ENCODE data around the gene DAPK1.

DAPK1 gene

GRCh38 chr9:87497604-87498045 is at the start of gene DAPK1:
TSS of gene DAPK1 (plus strand) at chr9:87497867. CDS start at chr9:87499078, 1,211 bp downstream.
- DNase-seq (ENCODE audit: low read depth) = no peak

GRCh38 chr9:87451149-87451548 is 46.5 kb upstream of the DAPK1 start:
- no peak for DNase-seq (ENCODE audit: low read depth)

- DNase-seq (ENCODE audit: low read depth) = no peak
These were observed 42.3 kb upstream of the DAPK1 start for GRCh38 chr9:87455407-87455806.

- DNase-seq (ENCODE audit: low read depth) = no peak
These were observed 36.4 kb upstream of the DAPK1 start for GRCh38 chr9:87461256-87461655.

- no peak for DNase-seq (ENCODE audit: low read depth)
These were observed 33.3 kb upstream of the DAPK1 start for GRCh38 chr9:87464110-87464991.

- no peak for DNase-seq (ENCODE audit: low read depth)
These were observed 32.7 kb upstream of the DAPK1 start for GRCh38 chr9:87464992-87465378.

DNA sequence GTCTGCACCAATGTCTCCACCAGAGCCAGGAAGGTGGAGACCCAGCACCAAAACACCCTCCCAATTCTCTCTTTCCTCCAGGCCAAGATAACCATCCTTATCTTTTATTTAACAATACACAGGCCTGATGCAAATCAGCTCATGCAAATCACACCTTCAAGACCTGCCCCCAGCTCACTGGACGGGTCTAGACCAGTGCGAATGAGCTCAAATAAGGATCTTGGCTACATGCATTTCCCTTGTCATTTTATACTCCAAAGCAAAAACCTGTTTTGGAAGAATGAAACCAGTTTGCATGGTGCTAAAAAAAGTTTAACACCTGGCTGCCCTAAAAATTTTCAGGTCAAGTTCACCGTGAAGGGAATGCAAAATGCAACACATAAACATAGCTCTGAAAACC is 31.9 kb upstream of the DAPK1 start:
- DNase-seq (ENCODE audit: low read depth) = no peak

- no peak for DNase-seq (ENCODE audit: low read depth)
These were observed 30.5 kb upstream of the DAPK1 start for GRCh38 chr9:87467187-87467586.

DNA sequence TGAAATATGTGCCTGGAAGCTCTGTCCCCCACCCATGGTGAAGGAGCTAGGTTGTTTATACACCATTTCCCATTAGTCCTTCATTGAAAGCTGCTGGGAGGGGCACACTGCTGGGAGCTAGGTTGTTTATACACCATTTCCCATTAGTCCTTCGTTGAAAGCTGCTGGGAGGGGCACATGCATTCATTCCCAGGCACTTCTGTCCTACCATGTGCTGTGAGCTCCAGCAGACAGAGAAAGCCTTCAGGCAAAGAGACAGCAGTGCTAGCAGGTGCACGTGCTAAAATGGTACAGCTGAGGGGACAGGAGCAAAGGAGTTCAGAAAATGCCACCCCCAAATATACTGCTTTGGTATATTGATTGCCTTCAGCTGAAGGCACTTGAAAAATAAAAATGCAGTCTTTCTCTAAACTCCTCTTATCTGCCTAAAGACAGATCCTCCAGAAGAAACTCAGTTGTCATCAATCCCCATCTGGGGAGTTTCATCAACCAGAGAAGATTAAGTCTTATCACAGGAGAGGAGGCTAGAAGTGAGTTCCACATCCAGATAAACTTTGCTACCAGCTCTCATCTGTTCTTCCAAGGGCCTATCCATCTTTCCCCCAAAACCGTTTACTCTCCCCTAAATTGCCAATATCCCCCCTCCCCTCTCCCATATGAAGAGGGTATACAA is 27.7 kb upstream of the DAPK1 start:
- DNase-seq (ENCODE audit: low read depth) = no peak

DNA sequence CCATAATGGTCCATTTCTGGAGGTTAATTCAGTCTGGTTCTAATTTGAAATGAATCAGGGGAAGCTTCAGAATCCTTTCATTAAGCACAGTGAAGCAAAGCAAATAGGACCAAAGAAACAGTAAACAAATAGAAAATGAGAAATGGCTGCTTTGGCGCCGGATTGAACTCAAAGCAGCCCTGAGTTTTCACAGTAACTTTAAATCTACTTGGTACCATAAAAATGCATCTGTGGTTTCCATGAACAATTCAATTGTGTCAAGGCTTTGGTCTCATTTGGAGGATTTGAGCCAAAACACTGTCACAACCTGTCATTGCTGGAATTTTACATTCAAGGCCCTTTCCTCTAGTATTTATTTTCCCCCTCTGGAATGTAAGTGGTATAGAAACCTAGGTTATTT is 25.9 kb upstream of the DAPK1 start:
- no peak for DNase-seq (ENCODE audit: low read depth)

DNA sequence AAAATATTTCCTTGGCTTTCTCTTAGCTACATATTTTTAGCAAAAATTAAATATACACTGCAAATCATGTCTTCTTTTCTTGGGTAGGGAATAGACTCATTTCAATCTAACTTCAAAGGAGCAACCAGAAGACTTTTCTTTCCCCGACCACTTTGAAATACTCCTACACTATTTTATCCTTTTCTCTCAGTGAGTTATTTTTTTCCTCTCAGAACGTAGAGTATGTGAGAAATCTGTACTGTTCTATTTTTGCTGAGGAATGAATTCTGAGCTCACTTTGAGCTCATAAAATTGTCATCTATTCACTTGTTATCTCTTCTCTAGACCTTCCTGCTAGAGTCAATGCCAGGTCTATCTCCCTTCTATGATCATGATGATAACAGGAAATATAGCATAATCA is 22.2 kb upstream of the DAPK1 start:
- DNase-seq (ENCODE audit: low read depth) = no peak

DNA sequence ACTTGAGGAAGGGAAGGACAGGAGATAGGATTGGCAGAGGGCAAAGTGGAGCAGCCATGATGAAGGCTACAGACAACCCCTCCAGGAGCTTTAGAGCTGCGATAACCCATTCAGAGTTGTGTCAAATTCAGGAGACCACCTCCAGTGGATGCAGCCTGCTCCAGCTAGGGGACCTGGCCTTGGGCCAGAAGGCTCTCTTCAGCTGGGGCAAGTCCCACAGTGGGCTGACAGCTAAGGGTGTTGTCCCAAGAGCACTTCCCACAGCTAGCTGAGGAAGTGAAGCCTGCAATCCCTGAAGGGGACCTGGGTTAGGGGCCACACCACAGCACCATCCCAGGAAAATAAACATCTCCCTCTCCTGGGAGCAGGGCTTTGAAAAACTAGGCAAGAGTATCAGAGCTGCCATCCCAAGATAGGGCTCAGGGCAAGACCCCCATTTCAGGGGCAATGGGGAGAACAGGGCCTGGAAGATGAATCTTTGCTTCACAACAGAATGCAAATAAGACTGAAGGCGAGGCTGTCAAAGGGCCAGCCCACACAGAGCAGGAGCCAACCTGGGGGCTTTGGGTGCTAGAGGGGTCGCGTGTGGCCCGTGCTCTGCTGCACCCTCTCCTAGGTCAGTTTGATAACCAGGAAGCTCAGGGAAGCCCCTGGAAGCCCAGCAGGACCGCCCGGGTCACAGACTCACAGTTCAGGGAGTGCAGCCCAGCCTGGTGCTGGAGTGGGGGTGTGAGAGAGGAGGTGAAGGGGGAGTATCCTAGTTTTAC is 19.3 kb upstream of the DAPK1 start:
- no peak for DNase-seq (ENCODE audit: low read depth)

GRCh38 chr9:87479801-87480201 is 17.9 kb upstream of the DAPK1 start:
- no peak for DNase-seq (ENCODE audit: low read depth)

DNA sequence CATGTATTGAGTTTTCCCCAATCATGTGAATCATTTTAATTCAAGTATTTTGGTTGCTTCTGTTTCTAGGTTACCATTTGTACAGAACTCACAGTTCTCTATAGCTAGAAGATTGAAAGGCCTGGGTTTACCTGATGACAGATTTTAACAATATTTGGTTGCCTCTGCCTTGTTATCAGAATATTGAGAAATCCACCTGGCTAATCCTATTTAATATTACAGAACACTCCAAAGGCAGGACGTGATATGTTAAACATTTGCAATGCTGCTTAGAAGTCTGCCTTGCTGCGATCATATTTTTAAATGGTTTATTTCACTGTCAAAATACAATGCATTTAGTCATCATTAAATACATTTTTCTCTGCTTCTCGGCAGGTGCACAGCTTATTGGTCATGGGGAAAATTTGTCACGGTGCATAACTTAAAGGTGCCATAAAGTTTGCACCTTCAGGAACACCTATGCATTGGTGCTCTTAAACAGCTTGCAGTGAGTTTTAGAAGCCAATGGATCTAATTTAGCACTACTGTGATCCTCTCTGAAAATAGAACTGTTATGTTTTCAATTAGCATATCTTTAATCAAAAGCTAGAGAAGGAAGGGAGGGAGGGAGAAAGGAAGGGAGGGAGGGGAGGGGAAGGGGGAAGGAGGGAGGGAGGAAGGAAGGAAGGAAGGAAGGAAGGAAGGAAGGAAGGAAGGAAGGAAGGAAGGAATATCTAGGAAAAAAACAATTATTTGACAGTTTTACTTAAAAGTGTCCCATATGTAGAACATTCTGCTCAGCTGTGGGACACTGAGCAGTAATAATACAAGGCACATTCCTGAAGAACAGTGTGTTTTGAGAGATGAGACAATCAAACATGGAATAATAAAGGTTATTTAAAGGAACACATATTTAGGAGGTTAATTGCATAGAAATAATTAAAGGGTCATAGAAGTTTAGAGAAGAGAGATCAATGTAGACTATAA is 15.5 kb upstream of the DAPK1 start:
- no peak for DNase-seq (ENCODE audit: low read depth)

GRCh38 chr9:87490225-87490624 is 7.4 kb upstream of the DAPK1 start:
- DNase-seq (ENCODE audit: low read depth) = no peak

DNA sequence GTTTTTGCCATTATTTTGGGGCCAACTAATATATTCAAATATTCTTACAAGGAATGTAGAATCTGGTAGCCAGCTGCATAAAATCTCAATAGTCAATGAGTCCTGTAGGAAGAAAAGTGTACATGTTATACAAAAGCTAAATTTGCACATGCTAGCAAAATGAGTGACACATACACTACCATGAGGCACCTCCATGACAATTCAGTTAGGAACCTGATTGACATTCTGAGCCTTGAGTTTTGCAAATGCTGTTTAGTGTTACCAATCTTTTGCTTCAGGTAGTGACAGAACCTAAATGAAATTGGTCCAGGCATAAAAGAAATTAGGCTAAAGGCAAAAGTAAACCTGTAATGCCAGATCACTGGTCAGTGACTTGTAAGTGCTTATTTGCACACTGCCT is 6.8 kb upstream of the DAPK1 start:
- no peak for DNase-seq (ENCODE audit: low read depth)

DNA sequence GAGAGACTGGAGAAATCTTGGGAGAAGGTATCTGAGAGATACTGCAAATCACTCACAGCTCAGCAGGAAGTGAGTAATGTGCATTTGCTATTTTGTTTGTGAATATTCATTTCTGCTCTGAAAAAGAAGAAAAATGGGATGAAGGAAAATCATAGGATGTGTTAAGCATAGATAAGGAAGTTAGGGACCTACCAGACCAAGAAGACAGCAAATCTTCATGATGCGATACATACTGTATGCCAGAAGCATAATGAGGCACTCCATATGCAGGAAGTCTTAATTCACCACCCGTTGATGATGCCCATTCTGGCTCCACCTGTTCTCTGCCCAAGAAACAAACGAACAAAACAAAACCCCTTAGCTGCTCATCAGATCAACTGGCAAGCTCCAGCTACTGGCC is 6.1 kb upstream of the DAPK1 start:
- DNase-seq (ENCODE audit: low read depth) = no peak

DNA sequence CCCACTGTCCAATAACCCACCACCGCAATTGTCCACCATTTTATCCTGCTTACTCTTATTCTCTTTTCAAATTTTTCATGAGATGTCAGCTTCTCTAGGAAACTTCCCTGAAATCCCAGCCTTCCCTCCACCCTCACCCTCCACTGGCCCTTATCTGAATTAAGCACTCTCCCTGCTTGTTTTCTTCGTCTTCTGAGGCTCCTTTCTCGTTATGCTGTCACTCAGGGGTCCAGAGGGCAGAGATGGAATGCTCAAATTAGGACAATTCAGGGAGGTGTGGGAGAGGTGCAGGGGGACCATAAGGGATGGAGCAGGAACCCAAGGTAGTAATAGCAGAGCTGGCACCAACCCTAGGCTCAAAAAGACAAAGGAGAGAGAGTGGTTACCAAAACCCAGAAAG is 5.0 kb upstream of the DAPK1 start:
- DNase-seq (ENCODE audit: low read depth) = no peak

- no peak for DNase-seq (ENCODE audit: low read depth)
These were observed 2.6 kb upstream of the DAPK1 start for GRCh38 chr9:87494970-87495471.

GRCh38 chr9:87497080-87497603 is 525 bp upstream of the DAPK1 start:
- DNase-seq (ENCODE audit: low read depth) = no peak
